Midbrain (tissue), 1 donor: Measurements from ENCODE around the gene RNF166.

Source experiments
- DNase-seq: peaks from one replicate; lab custom pipeline; 2025; lab: John Stamatoyannopoulos, UW

RNF166 gene

DNA sequence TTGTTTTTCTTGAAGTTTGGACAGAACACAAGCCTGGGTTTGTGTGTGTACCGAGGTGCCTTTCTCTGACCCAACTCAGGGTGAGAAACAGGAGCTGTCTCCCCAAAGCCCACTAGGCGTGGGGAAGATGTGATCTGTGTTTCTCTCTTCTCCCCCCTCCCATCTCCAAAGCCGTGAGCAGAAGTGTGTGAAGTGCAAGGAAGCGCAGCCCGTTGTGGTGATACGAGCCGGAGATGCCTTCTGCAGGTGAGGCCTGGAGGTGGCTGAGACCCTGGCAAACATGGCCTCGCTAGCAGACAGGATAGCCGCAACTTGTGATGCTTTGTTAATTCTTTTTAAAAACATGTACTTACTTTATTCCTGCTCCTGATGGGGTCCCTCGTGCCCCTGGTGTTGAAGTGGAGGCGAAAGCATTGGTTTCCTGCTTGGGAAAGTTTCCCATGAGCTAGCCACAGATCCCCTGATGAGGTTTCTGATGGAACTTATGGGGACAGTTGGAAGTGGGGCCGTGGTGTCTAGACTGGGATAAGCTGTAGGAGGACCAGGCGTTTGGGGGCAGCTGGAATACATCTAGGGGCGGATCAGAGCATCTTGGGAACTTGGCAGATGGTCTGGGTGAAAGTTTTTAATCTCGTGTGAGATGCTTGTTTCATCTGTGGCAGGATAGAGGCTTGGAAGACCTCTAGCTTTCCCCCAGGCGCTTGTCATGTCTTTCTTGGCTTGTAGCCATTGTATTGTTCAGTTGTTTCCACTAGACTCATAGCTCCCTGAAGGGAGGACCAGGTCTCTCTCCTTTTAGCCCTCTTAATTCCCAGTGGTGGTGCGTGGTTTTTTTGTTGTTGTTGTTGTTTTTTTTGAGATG is 988 bp upstream of the RNF166 start:
- no peak for DNase-seq

DNA sequence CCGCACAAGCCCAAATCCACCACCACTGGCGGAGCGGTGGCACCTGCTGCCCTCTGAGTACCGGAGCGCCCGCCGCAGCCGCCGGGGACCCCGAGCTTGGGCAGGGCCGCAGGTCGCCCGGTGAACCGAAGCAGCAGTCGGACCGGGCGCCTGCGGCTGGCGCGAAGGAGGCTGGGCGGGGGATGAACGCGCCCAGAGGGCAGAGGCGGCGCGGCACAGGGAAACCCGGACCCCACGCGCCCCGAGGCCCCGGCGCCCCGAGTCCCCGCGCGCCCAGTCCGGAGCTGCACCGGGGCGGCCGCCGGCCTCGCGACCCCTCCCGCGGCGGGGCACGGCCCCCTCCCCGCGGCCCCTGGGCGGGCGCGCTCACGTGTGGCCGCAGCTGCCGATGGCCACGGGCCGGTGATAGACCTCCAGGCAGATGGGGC is 393 bp downstream of the RNF166 start:
- no peak for DNase-seq

DNA sequence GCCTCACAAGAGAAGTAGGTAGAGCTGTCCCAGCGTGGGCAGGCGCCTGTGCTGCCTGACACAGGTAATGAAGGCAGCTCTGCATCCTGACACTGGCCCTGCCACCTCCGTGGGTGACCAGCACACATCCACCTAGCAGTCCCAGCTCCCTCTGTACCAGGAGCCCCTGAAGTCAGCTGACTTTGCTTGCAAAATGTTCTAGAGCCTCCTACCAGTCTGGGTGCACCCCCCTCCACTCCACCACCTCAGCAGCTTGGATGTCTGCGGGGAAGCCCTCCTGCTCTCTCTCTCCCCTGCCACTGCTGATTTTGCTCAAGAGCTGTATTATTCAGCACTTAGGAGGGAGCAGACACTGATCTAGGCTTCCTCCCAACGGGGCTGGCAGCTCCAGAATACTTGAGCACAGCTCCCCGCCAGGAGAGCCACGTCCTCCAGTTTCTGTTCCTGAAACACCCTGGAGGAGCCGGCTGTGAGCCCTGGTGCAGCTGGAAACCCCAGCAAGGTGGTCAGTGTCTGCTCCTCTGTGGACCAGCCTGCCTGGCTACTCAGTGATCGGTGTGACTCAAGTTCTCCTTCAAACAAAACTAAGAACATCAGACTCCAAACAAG is 1.0 kb downstream of the RNF166 start:
- DNase-seq, result peak; percentile 63

DNA sequence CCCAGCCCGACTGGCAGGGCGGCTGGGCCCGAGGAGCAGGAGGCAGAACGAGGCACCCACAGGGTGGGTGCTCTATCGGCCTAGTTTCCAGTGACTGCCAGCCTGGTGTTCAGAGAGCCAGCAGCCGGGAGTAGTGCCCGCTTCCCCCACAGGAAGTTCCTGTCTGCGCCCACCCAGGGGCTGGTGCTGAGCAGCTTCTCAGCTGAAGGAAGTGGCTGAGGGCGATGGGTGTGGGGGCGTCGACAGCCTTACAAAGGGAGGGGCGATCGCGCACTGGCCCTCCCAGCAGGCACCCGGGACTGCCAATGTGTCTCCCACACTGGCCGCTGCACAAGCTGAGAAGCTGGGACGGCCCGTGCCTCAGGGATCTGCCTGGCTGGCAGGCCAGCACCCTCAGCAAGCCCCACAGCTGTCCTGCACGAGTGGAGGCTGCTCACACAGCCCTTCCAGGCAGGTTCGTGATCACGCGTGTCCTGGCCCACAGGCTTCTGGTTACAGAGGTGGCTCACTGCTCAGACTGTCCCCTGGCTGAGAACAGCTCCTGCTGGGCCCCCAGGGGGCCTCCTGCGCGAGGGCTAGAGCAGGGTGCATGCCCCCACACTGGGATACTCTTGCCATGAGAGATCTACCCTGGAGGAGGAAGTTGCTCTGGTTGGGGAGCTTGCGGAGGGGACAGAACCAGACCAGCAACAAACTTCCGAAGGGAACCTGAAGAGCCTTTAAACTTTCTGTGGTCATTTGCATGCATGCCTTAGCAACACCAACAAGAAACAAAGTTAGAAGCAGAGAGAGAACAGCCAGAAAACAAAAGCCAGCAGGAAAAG is 2.5 kb downstream of the RNF166 start:
- DNase-seq, result peak; percentile 35

DNA sequence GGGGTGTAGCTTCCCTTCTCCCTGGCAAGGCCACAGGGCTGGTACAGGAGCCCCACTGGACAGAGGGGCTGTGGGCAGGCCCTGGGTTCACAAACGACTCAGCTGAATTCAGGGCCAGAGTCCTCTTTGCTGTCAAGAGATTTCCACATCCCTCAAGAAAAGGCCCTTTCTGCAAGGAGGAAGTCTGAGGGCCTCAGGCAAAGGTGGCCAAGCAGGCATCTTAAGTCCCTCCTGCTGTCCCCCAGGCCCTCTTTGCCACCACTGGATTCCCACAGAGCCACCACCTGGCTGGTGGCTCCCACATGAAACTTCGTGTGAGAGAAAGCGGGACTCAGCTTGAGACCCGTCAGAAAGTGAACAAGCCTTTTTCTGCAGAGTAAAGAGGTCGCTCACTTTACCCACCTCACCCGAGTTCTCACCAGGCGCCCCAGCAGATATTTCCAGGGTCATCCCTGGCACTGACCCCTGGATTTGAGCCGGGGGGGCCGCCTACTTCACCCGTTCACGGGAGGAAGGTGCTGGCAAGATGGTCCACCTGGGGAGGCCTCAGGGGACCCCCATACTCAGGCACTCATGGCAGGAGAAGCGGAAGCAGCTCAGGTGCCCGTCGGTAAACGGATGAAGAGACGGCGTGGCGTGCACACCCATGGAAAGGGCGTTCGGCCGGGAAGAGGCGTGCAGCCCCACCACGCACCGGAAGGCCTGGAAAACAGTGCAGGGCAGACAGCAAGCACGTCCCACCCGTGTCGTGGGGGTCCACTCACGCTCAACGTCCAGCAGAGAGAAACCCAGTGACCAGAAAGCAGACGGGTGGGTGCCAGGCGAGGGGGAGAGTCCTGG is 3.6 kb downstream of the RNF166 start:
- no peak for DNase-seq

DNA sequence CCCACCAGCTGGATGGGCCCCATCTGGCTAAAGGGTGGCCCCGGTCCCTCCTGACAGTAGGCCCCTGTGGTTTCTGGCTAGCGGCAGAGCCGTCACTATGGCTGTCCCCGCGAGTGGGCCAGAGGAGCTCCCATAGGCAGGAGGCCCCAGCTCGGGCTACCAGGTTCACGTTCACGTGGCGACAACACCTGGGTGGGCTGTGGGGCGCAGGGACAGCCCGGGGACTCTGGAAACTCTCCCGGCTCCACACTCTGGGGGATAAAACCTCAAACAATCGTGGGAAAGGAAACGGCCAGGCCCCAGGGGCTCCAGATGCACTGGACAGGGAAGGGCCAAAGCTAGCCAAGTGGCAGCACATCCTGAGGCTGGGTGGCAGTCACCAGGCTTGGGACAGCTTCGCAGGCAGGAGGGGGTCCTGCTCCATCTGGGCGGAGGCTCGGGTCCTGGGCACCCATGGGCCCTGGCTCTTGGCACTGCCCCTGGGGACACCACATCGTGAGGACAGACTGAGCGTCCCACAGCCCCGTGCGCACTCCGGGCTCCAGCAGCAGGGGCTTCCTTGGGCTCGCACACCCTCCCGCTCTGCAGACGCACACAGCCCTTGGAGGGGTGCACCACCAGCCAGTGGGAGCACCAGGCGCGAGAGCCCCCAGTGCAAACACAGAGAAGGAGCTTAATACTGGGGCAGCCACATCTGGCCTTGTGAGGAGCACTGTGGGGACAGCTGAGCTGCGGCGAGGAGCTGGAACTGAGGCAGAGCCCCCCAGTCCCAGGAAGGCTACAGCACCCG is 4.4 kb downstream of the RNF166 start:
- DNase-seq, result no peak

DNA sequence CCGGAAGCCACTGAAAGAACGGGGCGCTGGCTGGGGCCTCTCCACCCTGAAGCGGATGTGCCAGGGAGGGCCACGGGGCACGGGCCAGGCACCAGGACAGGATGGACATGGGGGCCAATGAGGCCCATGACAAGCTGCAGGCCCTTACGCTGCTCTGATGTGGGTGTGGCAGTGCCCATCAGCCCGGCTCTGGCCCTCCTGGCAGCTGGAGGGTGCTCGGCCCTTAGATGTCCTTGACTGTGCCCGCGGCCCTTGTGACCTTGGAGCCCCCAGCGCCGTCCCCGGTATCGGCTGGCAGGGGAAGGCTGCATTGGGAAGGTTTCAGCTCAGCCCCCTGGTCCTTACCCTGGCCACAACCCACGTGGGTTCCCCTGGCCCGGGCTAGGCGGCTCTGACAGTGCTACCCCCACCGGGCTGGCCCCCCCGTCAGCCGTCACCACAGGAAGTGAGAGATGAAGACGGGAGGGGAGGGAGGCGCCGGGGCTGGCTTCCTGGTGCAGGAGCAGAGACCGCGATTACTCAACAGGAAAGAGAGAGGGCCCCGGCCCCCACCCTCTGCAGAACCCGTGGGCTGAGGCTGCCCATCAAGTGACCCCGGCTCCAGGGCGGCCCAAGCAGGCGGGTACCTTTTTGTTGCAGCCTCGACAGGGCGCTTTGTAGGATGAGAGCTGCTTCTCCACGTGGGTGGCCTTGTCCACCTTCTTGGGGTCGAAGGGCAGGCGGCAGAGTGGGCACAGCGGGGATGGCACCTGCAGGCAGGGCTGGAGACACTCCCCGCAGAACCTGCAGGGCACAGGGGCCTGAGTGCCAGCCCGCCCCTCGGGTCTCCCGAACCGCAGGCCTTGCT is 5.3 kb downstream of the RNF166 start:
- DNase-seq, result peak; percentile 39

DNA sequence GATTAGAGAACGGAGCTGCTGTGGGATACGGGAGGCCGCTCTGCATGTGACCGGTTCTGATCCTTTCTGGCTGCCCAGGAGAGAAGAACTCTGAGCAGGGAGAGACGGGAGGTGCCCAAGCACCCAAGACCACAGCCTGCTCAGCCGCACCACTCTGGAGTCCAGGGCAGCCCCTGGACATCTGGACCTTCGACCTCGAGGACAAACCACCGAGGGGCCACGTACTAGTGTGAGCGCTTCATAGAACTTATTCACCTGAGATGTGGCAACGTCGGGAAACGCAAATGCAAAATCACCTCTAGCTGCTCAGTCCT is 5.9 kb downstream of the RNF166 start:
- DNase-seq, result no peak

DNA sequence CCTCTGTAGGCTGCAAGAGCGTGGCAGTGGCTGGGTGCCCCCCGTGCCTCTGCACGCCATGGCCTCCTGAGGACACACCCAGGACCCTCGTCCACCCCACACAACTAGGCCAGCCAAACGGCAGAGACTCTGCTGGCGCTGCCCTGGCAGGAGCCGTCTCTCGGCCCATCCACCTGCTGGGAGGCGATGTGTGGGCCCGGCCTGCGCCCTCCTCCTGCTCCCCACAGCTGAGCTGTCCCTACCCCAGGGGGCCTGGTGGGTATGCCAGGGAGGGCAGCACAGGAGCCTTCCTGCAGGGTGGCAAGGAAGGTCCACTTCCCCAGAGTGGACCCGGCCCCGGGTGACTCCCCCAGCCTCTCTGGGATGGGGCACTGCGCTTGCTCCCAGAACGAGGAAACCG is 7.0 kb downstream of the RNF166 start:
- no peak for DNase-seq

DNA sequence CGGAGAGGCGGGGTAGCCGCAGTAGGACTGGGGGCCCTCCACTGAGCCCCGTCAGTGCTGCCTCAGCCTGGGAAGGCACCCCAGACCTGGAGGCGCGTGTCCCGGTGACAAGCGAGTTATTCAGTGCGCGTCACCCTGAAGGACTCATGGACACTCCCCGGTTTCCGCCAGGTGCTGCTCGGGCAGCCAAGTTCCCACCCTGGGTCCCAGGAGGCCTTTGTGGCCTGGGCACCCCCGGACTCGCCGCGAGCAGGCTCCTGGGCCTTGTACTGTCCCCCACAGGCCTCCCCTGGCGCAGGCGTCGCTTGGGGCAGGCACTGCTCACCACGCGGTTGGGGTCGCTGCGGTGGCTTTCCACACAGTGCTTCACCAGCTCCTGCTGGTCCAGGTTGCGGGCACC is 7.6 kb downstream of the RNF166 start:
- DNase-seq, result no peak

DNA sequence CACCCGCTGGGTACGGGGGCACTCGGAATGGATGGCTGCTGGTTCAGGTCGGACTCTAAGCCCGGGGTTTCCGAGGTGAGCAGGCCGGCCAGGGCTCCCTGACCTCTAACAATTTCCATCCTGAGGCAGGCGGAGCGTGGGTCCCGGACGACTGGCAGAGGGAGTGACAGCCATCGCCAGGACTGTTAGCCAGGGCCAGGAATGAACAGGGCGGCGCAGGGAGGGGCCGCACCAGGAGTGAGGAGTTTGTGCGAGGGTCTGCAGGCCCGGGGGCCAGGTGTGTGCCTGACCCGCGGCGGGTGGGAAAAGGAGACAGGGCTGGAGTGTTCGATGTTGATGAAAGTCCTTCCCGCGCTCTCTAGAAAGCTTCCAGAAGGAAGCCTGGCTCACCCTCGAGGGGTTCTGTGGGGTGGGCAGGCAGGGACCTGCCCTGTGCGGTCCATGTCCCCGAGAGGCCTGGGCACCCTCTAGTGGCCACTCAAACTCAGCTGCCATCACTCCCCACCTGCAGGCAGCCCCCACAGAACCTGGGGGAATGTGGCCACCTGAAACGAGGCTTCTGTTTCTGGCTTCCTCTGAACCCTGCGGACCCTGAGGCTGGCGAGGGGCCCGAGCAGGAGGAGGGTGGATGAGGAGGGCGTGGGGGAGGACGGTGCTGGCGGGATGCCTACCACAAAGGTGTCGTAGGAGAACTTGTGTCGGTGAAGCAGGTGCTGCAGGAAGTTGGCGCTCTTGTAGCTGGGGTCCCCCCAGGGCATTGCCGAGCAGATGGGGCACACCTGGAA is 8.2 kb downstream of the RNF166 start:
- DNase-seq, result no peak

DNA sequence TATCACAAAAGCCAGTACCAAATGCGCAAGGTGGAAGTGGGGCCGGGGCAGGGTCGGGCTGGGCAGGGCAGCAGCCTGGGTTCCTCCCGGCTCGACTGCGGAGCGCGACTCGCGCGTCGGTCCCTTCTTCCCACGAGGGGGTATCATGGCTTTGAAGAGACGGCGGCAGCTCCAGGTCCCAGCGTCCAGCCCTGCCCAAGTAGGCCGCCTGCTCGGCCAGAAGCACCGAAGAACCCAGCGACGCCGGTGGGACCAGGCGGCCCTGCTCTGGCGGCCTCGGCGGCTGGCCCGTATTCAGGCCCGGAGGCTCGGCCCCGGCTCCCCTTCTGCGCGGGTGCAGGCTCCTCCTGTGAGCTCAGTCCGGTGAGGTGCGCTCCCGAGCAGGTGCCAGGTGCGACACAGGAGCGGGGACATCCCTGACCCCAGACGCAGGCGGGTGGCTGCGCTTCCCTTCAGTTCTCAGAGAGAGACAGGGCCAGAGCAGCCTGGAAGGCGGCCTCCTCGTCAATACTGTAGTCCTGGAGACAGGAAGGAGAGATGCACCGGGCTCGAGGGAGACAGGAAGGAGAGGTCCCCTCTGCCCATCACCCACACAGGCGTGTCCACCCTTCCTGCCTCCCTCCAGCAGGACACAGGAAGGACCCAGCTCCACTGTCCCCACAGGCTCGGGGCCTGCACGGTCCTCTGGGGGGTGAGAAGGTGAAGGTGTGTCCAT is 8.9 kb downstream of the RNF166 start:
- DNase-seq, result no peak

DNA sequence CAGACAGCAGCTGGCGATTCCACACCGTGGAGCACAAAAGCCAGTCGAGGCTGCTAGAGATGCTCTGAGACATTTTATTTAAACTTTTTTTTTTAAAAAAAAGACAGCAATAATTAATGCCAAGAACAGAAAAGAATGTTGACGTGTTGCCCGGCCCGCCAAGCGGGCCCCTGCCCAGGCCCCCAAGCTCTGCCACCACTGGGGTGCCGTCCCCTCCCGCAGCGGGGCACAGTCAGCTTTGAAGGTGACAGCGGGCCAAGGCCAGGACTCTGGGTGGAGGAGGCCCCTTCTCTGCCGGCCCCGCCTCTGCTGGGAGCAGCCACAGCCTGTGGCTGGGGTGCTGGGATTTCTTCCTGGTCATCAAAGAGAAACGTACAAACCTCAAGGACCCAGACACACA is 9.8 kb downstream of the RNF166 start:
- DNase-seq, result no peak

DNA sequence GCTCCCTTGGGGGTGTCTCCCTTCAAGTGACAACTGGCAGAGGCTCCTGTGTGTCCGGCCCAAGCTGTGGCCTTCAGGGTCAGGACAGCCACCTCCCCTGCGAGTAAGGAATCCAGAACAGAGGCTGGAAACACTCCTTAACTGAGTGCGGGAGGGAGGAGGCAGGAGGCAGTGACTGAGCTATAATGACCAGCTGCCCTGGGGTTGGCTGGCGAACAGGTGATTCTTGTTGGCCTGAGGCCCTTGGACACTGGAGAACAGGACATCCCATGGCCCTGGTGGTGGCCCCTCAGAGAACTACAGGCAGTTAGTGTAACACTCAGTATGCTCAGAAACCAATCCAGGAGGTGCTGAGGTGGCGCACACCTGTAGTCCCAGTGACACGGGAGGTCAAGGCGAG is 10.5 kb downstream of the RNF166 start:
- no peak for DNase-seq

DNA sequence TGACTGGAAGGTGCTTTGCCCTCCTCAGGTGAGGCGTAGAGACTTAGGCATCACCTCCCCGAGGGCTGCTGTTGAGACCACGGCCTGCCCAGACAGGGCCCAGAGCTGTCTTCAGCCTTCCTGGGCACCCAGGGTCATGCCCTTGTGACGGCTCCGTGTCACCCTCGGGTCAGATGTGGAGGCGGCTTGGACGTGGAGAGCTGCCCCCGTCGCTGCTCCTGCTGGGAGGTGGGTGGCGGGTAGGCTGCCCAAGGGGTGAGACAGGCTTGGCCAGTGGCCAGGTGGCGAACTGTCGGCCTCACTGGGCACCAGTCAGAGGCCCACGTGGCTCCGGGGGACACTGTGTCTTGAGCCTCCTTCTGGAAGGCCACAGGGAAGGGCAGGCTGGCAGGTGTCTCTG is 11.0 kb downstream of the RNF166 start:
- DNase-seq, result no peak

DNA sequence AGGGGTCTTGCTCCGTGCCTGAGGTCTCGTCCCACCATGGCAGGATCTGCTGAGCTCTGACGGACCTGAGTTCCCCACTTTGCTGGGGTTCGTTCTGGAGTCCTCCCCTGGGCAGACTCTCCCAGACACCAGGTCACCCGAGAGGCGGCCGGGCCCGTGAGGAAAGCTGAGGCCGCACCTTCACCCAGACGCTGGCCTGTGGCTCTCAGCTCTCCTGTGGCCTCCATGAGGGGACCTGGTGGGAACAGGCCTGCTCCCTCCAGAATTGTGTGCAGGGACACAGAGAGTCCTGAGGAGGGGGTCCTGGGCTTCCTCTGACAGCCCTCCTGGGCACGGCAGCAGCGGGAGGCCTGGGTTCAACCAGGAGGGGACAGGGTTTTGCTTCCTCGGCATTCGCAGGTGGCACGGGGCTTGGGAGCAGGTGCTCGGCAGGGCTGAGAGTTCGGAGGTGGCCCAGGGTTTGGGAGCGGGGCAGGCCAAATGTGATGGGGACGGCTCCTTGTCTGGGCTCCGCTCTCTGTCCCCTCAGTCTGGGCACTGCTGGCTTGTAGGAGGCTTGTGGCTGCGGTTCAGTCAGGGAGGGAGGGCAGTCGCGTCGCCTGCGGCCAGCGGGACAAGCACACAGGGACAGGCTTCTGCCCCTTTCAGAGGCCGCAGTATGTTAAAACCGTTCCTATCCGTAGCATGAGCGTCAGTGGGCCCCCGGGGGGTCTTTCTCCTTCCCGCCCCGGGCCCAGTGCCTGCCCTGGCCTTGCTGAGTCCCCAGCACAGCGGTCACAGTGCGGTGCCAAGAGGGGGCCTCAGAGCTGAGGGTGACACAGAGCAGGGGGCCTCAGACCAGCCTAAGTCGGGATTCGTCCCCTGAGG is 11.8 kb downstream of the RNF166 start:
- DNase-seq, result no peak

DNA sequence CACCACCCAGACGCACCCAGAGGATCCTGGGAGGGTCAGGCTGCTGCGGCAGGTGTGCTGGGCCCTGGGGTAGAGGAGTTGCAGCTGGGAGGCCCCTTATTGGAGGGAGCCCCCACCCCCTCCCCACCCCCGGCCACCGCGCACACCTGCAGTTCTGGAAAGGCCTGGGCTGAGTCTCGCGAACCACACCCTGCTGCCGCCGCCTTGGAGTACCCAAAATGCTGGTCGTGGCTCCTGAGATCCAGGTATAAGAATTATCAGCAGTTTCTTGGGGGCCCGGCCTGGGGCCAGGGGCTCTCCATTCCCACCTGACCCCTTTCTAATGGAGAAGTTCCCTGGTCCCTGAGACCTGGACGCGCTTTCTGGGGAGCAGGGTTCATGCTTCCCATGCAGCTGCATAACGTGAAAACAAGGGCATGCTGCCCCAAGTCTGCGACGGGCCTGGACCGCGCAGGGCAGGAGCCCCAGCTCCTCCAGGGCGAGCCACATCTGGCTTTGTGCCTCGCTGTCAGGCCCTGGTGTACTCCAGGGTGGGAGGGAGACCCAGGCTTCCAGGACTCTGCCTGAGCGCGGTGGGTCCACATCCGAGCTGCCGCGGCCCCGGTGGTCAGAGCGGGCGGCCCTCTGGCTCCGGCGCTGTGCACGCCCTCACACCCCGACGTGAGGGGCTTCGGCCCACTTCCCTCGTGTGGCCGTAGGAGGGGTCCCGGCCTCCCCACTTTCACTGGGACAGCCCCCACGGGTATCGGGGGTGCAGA is 12.6 kb downstream of the RNF166 start:
- DNase-seq, result no peak
